Thyroid gland (tissue), 4 donors: ENCODE measurements around the gene GPR148.

Experiments
- POLR2A ChIP-seq, 2 donors: fragments of 450-650 bp; IDR thresholded peaks; one replicate each; pipeline ENCODE4 v1.6.1; 2017; ENCODE audit warnings: antibody characterized with exemption in 2 of 2, mild to moderate bottlenecking in 2 of 2, moderate library complexity in 1 of 2
- TF ChIP-seq, protein P1 (sequence below), 6 experiments: fragments of 200-600 bp in 3 of 6; fragments of 450-650 bp in 3 of 6; sonication (generic) in 3 of 6; IDR thresholded peaks; one replicate each; pipeline ENCODE4 v1.5.1; 2016 to 2019; ENCODE audit warnings: antibody characterized with exemption in 6 of 6, mild to moderate bottlenecking in 2 of 6, inconsistent platforms in 1 of 6, moderate library complexity in 1 of 6

- no peak for TF ChIP-seq POLR2A (IDR thresholded peaks at IDR 0.05)
- TF ChIP-seq, protein P1, sequence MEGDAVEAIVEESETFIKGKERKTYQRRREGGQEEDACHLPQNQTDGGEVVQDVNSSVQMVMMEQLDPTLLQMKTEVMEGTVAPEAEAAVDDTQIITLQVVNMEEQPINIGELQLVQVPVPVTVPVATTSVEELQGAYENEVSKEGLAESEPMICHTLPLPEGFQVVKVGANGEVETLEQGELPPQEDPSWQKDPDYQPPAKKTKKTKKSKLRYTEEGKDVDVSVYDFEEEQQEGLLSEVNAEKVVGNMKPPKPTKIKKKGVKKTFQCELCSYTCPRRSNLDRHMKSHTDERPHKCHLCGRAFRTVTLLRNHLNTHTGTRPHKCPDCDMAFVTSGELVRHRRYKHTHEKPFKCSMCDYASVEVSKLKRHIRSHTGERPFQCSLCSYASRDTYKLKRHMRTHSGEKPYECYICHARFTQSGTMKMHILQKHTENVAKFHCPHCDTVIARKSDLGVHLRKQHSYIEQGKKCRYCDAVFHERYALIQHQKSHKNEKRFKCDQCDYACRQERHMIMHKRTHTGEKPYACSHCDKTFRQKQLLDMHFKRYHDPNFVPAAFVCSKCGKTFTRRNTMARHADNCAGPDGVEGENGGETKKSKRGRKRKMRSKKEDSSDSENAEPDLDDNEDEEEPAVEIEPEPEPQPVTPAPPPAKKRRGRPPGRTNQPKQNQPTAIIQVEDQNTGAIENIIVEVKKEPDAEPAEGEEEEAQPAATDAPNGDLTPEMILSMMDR (IDR thresholded peaks at IDR 0.05), result no peak
Measured at GRCh38 chr2:130728007-130728454, 839 bp upstream of the GPR148 start.
